H9 (cell line): ENCODE measurements around the gene CRYBB1. TPM values are rescaled to one million over a fixed set of nuclear protein-coding genes. Genes with fewer than 3 reads are reported as not detected.

Experiments used
- DNase-seq: peaks from one replicate; pipeline ENCODE4 v3.0.0-alpha.2; 2017
- H2AFZ ChIP-seq: one replicate; pipeline ENCODE4 v1.6.1; 2013; ENCODE audit warnings: mild to moderate bottlenecking, low read length, control low read depth, moderate library complexity
- H2AK5ac ChIP-seq: 2 replicates; pipeline ENCODE4 v1.6.1; 2013; ENCODE audit warnings: low read length, control low read depth, mixed read lengths; ENCODE audit not compliant: insufficient read length
- H2BK120ac ChIP-seq: one replicate; pipeline ENCODE4 v1.6.1; 2013; ENCODE audit warnings: low read depth, mild to moderate bottlenecking, low read length, control low read depth, inconsistent platforms; ENCODE audit not compliant: poor library complexity, severe bottlenecking
- H2BK12ac ChIP-seq: 2 replicates; pipeline ENCODE4 v1.6.1; 2013; ENCODE audit warnings: low read length, control low read depth, mixed read lengths, low read depth; ENCODE audit not compliant: insufficient read length
- H2BK15ac ChIP-seq: 2 replicates; pipeline ENCODE4 v1.6.1; 2013; ENCODE audit warnings: low read depth, low read length, control low read depth
- H2BK20ac ChIP-seq: one replicate; pipeline ENCODE4 v1.6.1; 2013; ENCODE audit warnings: low read depth, mild to moderate bottlenecking, low read length, control low read depth, inconsistent platforms; ENCODE audit not compliant: poor library complexity, severe bottlenecking
- H2BK5ac ChIP-seq: 2 replicates; pipeline ENCODE4 v1.6.1; 2013; ENCODE audit warnings: low read length, control low read depth, mixed read lengths; ENCODE audit not compliant: insufficient read length
- H3K14ac ChIP-seq: 2 replicates; pipeline ENCODE4 v1.6.1; 2013; ENCODE audit warnings: low read length, control low read depth; ENCODE audit not compliant: insufficient read depth
- H3K18ac ChIP-seq: 2 replicates; pipeline ENCODE4 v1.6.1; 2013; ENCODE audit warnings: low read depth, mild to moderate bottlenecking, mixed read lengths, low read length, control low read depth; ENCODE audit not compliant: insufficient read length
- H3K23ac ChIP-seq: 2 replicates; pipeline ENCODE4 v1.6.1; 2013; ENCODE audit warnings: low read length, control low read depth, mixed read lengths, low read depth; ENCODE audit not compliant: insufficient read length
- H3K23me2 ChIP-seq: 2 replicates; pipeline ENCODE4 v1.6.1; 2013; ENCODE audit warnings: low read depth, mild to moderate bottlenecking, mixed read lengths, low read length, control low read depth; ENCODE audit not compliant: insufficient read length, poor library complexity, severe bottlenecking
- H3K27ac ChIP-seq: 2 replicates; pipeline ENCODE4 v1.5.1; 2013; ENCODE audit warnings: low read length, control low read depth, mixed read lengths, low read depth; ENCODE audit not compliant: insufficient read length
- H3K27me3 ChIP-seq: 2 replicates; pipeline ENCODE4 v1.6.1; 2013; ENCODE audit warnings: low read length, control low read depth, inconsistent platforms; ENCODE audit not compliant: insufficient read depth
- H3K4ac ChIP-seq: 2 replicates; pipeline ENCODE4 v1.6.1; 2013; ENCODE audit warnings: low read depth, mild to moderate bottlenecking, control low read depth, inconsistent platforms, low read length, moderate library complexity
- H3K4me1 ChIP-seq: 2 replicates; pipeline ENCODE4 v1.6.1; 2013; ENCODE audit warnings: low read length, control low read depth, inconsistent platforms; ENCODE audit not compliant: insufficient read depth
- H3K4me2 ChIP-seq: 2 replicates; pipeline ENCODE4 v1.6.1; 2013; ENCODE audit warnings: low read length, control low read depth, mixed read lengths; ENCODE audit not compliant: insufficient read length, insufficient read depth
- H3K56ac ChIP-seq: 2 replicates; pipeline ENCODE4 v1.6.1; 2013; ENCODE audit warnings: low read depth, mild to moderate bottlenecking, mixed read lengths, low read length, control low read depth; ENCODE audit not compliant: insufficient read length
- H3K79me1 ChIP-seq: 2 replicates; pipeline ENCODE4 v1.6.1; 2013; ENCODE audit warnings: low read depth, mild to moderate bottlenecking, moderate library complexity, low read length, control low read depth, inconsistent platforms; ENCODE audit not compliant: insufficient read depth, poor library complexity, severe bottlenecking
- H3K79me2 ChIP-seq: 2 replicates; pipeline ENCODE4 v1.6.1; 2013; ENCODE audit warnings: low read length, control low read depth, inconsistent platforms; ENCODE audit not compliant: insufficient read depth
- H3K9ac ChIP-seq: 2 replicates; pipeline ENCODE4 v1.6.1; 2013; ENCODE audit warnings: low read length, control low read depth, mixed read lengths; ENCODE audit not compliant: insufficient read length; ENCODE audit errors: extremely low read depth
- H3K9me3 ChIP-seq: one replicate; pipeline ENCODE4 v1.6.1; 2013; ENCODE audit warnings: low read depth, low read length, inconsistent platforms; ENCODE audit not compliant: control insufficient read depth
- H3T11ph ChIP-seq: one replicate; pipeline ENCODE4 v1.6.1; 2013; ENCODE audit warnings: mild to moderate bottlenecking, low read length, control low read depth, inconsistent platforms
- H4K20me1 ChIP-seq: one replicate; pipeline ENCODE4 v1.6.1; 2013; ENCODE audit not compliant: control insufficient read depth, insufficient read length, insufficient read depth
- H4K5ac ChIP-seq: 2 replicates; pipeline ENCODE4 v1.6.1; 2013; ENCODE audit warnings: low read depth, mild to moderate bottlenecking, mixed read lengths, low read length, control low read depth; ENCODE audit not compliant: insufficient read length
- H4K8ac ChIP-seq: replicated peaks from 2 replicates; pipeline ENCODE4 v1.6.1; 2013; ENCODE audit warnings: low read length, control low read depth, mixed read lengths, low read depth; ENCODE audit not compliant: insufficient read length
- H4K91ac ChIP-seq: 2 replicates; pipeline ENCODE4 v1.6.1; 2013; ENCODE audit warnings: low read depth, mild to moderate bottlenecking, moderate library complexity, mixed read lengths, low read length, control low read depth; ENCODE audit not compliant: insufficient read length
- H3K27ac Mint-ChIP-seq, 3 experiments: 2 replicates in 2 of 3; 3 replicates in 1 of 3; pipeline ENCODE4 v1.8.0; 2020 to 2021; ENCODE audit warnings: mixed read lengths in 3 of 3, mild to moderate bottlenecking in 1 of 3, moderate library complexity in 1 of 3
- H3K27me3 Mint-ChIP-seq: 2 replicates; pipeline ENCODE4 v1.8.0; 2021; ENCODE audit warnings: low read depth, mild to moderate bottlenecking, moderate library complexity, mixed read lengths
- H3K36me3 Mint-ChIP-seq, 3 experiments: 2 replicates in 2 of 3; 3 replicates in 1 of 3; pipeline ENCODE4 v1.8.0; 2020 to 2021; ENCODE audit warnings: low read depth in 3 of 3, mixed read lengths in 3 of 3; ENCODE audit not compliant: insufficient read depth in 1 of 3
- H3K4me1 Mint-ChIP-seq, 2 experiments: 2 replicates each; pipeline ENCODE4 v1.8.0; 2020; ENCODE audit warnings: mixed read lengths in 2 of 2
- H3K4me3 Mint-ChIP-seq, 2 experiments: 2 replicates in 1 of 2; 3 replicates in 1 of 2; pipeline ENCODE4 v1.8.0; 2020 to 2021; ENCODE audit warnings: mild to moderate bottlenecking in 2 of 2, mixed read lengths in 2 of 2, moderate library complexity in 1 of 2
- H3K9me3 Mint-ChIP-seq, 2 experiments: 2 replicates in 1 of 2; 3 replicates in 1 of 2; pipeline ENCODE4 v1.8.0; 2020; ENCODE audit warnings: mild to moderate bottlenecking in 2 of 2, mixed read lengths in 2 of 2, moderate library complexity in 1 of 2
- WGBS: extraction: QIAGEN DNeasy Blood & Tissue Kit; methylation state at CpG from one replicate; pipeline ENCODE4 v1.1.7; 2013; ENCODE audit warnings: missing lambda C conversion rate, low lambda C conversion rate, mixed read lengths; ENCODE audit not compliant: insufficient read length; ENCODE audit errors: extremely low coverage; 5-methylcytosine and 5-hydroxymethylcytosine counted together
- total RNA-seq: library from RNA; stranded (reverse); gene quantifications from 2 replicates; pipeline ENCODE4 v1.2.1, GENCODE V29; 2021
- TF ChIP-seq, protein P1 (sequence below): fragments of 200-600 bp; sonication (generic); conservative IDR thresholded peaks from 3 replicates; pipeline ENCODE4 v1.8.0; 2021; ENCODE audit warnings: antibody characterized with exemption, mild to moderate bottlenecking

Gene CRYBB1
- total RNA-seq, 1 experiment from 2014 or later = 5.4 TPM

DNA sequence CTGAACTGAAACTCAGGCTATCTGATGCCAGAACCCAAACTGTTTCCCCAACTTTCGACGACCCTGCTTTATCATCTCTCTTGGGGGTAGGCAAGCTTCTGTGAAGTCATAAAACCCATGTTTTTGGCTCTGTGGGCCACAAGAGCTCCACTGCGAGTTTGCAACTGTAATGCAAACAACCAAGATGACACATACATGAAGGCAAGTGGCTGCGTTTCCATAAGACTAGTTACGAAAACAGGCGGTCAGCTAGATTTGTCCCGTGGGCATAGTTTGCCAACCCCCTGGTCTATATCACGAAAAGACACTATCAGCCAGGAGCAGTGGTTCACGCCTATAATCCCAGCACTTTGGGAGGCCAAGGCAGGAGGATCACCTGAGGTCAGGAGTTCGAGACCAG lies 65.4 kb downstream of the CRYBB1 start:
- H3K36me3 Mint-ChIP-seq = peaks cover 5 to 9% (median 6%) of the 10 kb centered on the region in 3 experiments; a peak in 6 of 7 replicates
- peaks cover 9% of the 10 kb centered on the region for H3K79me1 ChIP-seq
- H3K27me3 Mint-ChIP-seq = no peaks in the 10 kb centered on the region
- H3K23ac ChIP-seq = no peak overlapping the region
- no CpG with 5 or more reads among the region's 10 CpGs for WGBS
- H3K4me1 ChIP-seq = peaks cover 15% of the 10 kb centered on the region; the same call in 1 of the 2 replicates
- no peak overlapping the region for H2AFZ ChIP-seq
- no peak overlapping the region for H2BK120ac ChIP-seq
- TF ChIP-seq, protein P1, sequence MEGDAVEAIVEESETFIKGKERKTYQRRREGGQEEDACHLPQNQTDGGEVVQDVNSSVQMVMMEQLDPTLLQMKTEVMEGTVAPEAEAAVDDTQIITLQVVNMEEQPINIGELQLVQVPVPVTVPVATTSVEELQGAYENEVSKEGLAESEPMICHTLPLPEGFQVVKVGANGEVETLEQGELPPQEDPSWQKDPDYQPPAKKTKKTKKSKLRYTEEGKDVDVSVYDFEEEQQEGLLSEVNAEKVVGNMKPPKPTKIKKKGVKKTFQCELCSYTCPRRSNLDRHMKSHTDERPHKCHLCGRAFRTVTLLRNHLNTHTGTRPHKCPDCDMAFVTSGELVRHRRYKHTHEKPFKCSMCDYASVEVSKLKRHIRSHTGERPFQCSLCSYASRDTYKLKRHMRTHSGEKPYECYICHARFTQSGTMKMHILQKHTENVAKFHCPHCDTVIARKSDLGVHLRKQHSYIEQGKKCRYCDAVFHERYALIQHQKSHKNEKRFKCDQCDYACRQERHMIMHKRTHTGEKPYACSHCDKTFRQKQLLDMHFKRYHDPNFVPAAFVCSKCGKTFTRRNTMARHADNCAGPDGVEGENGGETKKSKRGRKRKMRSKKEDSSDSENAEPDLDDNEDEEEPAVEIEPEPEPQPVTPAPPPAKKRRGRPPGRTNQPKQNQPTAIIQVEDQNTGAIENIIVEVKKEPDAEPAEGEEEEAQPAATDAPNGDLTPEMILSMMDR = no peak
- H3K14ac ChIP-seq = no peak overlapping the region
- no peak overlapping the region for H2BK5ac ChIP-seq
- H3K4me1 Mint-ChIP-seq = peaks cover 73 to 78% of the 10 kb centered on the region in 2 experiments
- H4K5ac ChIP-seq = no peak overlapping the region
- no peak overlapping the region for H4K8ac ChIP-seq
- no peak overlapping the region for H3K27ac ChIP-seq
- no peaks in the 10 kb centered on the region for H3K23me2 ChIP-seq
- peaks cover 36% of the 10 kb centered on the region; the same call in 1 of the 2 replicates for H3K79me2 ChIP-seq
- no peaks in the 10 kb centered on the region; a peak in 1 of 5 replicates for H3K9me3 Mint-ChIP-seq
- no peak overlapping the region for H2BK20ac ChIP-seq
- no peak overlapping the region for H2BK12ac ChIP-seq
- no peaks in the 10 kb centered on the region for H3K27me3 ChIP-seq
- no peak overlapping the region for H3K18ac ChIP-seq
- no peak overlapping the region for H3K4ac ChIP-seq
- H3K56ac ChIP-seq = no peak overlapping the region
- H4K91ac ChIP-seq = no peak overlapping the region
- no peak overlapping the region for H3T11ph ChIP-seq
- no peak overlapping the region for H2BK15ac ChIP-seq
- H3K27ac Mint-ChIP-seq = peak overlapping the region; percentile 52 to 76 (median 68); a peak in 2 of 7 replicates
- H3K9ac ChIP-seq = no peak overlapping the region
- no peak overlapping the region for H2AK5ac ChIP-seq
- H3K4me2 ChIP-seq = no peak overlapping the region
- no peak for DNase-seq
- H4K20me1 ChIP-seq = peaks cover 3% of the 10 kb centered on the region
- no peak overlapping the region for H3K4me3 Mint-ChIP-seq
- H3K9me3 ChIP-seq = no peaks in the 10 kb centered on the region
